Muscle layer of colon (tissue), 2 donors: ENCODE measurements around the gene AURKA.
"Not testable (repeated sequence)": the region's sequence is repeated elsewhere in the genome, so short reads cannot be mapped to it uniquely, and the experiment has no call there.

Source experiments
- H3K27ac ChIP-seq: one replicate; pipeline ENCODE4 v1.7.0; 2013; ENCODE audit warnings: low read depth, mild to moderate bottlenecking, low read length, moderate library complexity
- H3K27me3 ChIP-seq, 2 donors: one replicate each; pipeline ENCODE4 v1.7.0; 2013; ENCODE audit warnings: low read length in 2 of 2, mild to moderate bottlenecking in 2 of 2; ENCODE audit not compliant: insufficient read depth in 2 of 2, control insufficient read depth in 1 of 2
- H3K36me3 ChIP-seq: one replicate; pipeline ENCODE4 v1.7.0; 2013; ENCODE audit warnings: mild to moderate bottlenecking, low read length; ENCODE audit not compliant: insufficient read depth
- H3K4me1 ChIP-seq: one replicate; pipeline ENCODE4 v1.7.0; 2013; ENCODE audit warnings: mild to moderate bottlenecking, low read length; ENCODE audit not compliant: insufficient read depth
- H3K4me3 ChIP-seq, 2 donors: one replicate each; pipeline ENCODE4 v1.7.0; 2013; ENCODE audit warnings: low read length in 2 of 2, low read depth in 1 of 2, mild to moderate bottlenecking in 1 of 2, moderate library complexity in 1 of 2
- H3K9ac ChIP-seq: one replicate; pipeline ENCODE4 v1.7.0; 2013; ENCODE audit warnings: low read length
- H3K9me3 ChIP-seq: one replicate; pipeline ENCODE4 v1.7.0; 2013; ENCODE audit warnings: mild to moderate bottlenecking, low read length
- donor health status: abdominal sarcoma.
- donor health status: Adenocarcinoma of cecum.

The AURKA gene

GRCh38 chr20:56352345-56353055, 39.5 kb downstream of the AURKA start:
- Histone ChIP-seq H3K4me3 (no peak overlapping the region), H3K27ac (no peak overlapping the region), H3K9ac (no peak overlapping the region), H3K4me1 (no peaks in the 10 kb centered on the region), H3K36me3 (no peaks in the 10 kb centered on the region), H3K9me3 (no peaks in the 10 kb centered on the region), H3K27me3 (no peaks in the 10 kb centered on the region)

GRCh38 chr20:56350842-56351241, 41.2 kb downstream of the AURKA start:
- no peak overlapping the region for H3K9ac ChIP-seq
- no peaks in the 10 kb centered on the region for H3K4me1 ChIP-seq
- no peaks in the 10 kb centered on the region for H3K9me3 ChIP-seq
- H3K36me3 ChIP-seq = no peaks in the 10 kb centered on the region
- no peak overlapping the region for H3K27ac ChIP-seq
- H3K27me3 ChIP-seq = no peaks in the 10 kb centered on the region
- H3K4me3 ChIP-seq = no peak overlapping the region

- Histone ChIP-seq H3K36me3 (no peaks in the 10 kb centered on the region), H3K27ac (no peak overlapping the region), H3K9ac (no peak overlapping the region), H3K4me3 (no peak overlapping the region), H3K27me3 (peaks cover 5 to 6% of the 10 kb centered on the region in 2 donors), H3K9me3 (no peaks in the 10 kb centered on the region), H3K4me1 (no peaks in the 10 kb centered on the region)
Observed at GRCh38 chr20:56348746-56349145, 43.3 kb downstream of the AURKA start.

GRCh38 chr20:56348305-56348693, 43.7 kb downstream of the AURKA start:
- Histone ChIP-seq H3K9me3 (no peaks in the 10 kb centered on the region), H3K27me3 (peaks cover 5 to 6% of the 10 kb centered on the region in 2 donors), H3K27ac (no peak overlapping the region), H3K9ac (no peak overlapping the region), H3K4me3 (no peak overlapping the region), H3K4me1 (no peaks in the 10 kb centered on the region), H3K36me3 (no peaks in the 10 kb centered on the region)

- Histone ChIP-seq H3K9ac (no peak overlapping the region), H3K27ac (no peak overlapping the region), H3K9me3 (no peaks in the 10 kb centered on the region), H3K36me3 (no peaks in the 10 kb centered on the region), H3K27me3 (peaks cover 5 to 6% of the 10 kb centered on the region in 2 donors), H3K4me3 (no peak overlapping the region), H3K4me1 (no peaks in the 10 kb centered on the region)
Observed at GRCh38 chr20:56347628-56348304, 44.2 kb downstream of the AURKA start.

GRCh38 chr20:56345911-56346310, 46.1 kb downstream of the AURKA start:
- Histone ChIP-seq H3K36me3 (no peaks in the 10 kb centered on the region), H3K4me3 (no peak overlapping the region), H3K9ac (no peak overlapping the region), H3K27ac (no peak overlapping the region), H3K27me3 (peaks cover 5 to 6% of the 10 kb centered on the region in 2 donors), H3K4me1 (no peaks in the 10 kb centered on the region), H3K9me3 (no peaks in the 10 kb centered on the region)

GRCh38 chr20:56343861-56344381, 48.1 kb downstream of the AURKA start:
- Histone ChIP-seq H3K36me3 (no peaks in the 10 kb centered on the region), H3K9me3 (no peaks in the 10 kb centered on the region), H3K4me1 (no peaks in the 10 kb centered on the region), H3K27me3 (peaks cover 5 to 6% of the 10 kb centered on the region in 2 donors), H3K27ac (no peak overlapping the region), H3K9ac (no peak overlapping the region), H3K4me3 (no peak overlapping the region)

- Histone ChIP-seq H3K27me3 (peaks cover 5 to 6% of the 10 kb centered on the region in 2 donors), H3K4me1 (no peaks in the 10 kb centered on the region), H3K36me3 (no peaks in the 10 kb centered on the region), H3K9ac (no peak overlapping the region), H3K27ac (no peak overlapping the region), H3K9me3 (no peaks in the 10 kb centered on the region), H3K4me3 (no peak overlapping the region)
Observed at GRCh38 chr20:56342783-56343182, 49.2 kb downstream of the AURKA start.

GRCh38 chr20:56336709-56337108, 55.3 kb downstream of the AURKA start:
- not testable (repeated sequence) for H3K4me3 ChIP-seq, H3K9me3 ChIP-seq, H3K27ac ChIP-seq, H3K9ac ChIP-seq, H3K4me1 ChIP-seq, H3K27me3 ChIP-seq, H3K36me3 ChIP-seq

- Histone ChIP-seq H3K9me3 (no peaks in the 10 kb centered on the region), H3K4me3 (no peak overlapping the region), H3K27me3 (no peaks in the 10 kb centered on the region), H3K9ac (no peak overlapping the region), H3K4me1 (no peaks in the 10 kb centered on the region), H3K27ac (no peak overlapping the region), H3K36me3 (no peaks in the 10 kb centered on the region)
Observed at GRCh38 chr20:56328861-56329260, 63.2 kb downstream of the AURKA start.

GRCh38 chr20:56324806-56325205, 67.2 kb downstream of the AURKA start:
- Histone ChIP-seq H3K4me1 (no peaks in the 10 kb centered on the region), H3K27me3 (no peaks in the 10 kb centered on the region), H3K36me3 (no peaks in the 10 kb centered on the region), H3K27ac (no peak overlapping the region), H3K9me3 (no peaks in the 10 kb centered on the region), H3K4me3 (no peak overlapping the region), H3K9ac (no peak overlapping the region)

GRCh38 chr20:56323656-56324055, 68.4 kb downstream of the AURKA start:
- H3K9me3 ChIP-seq = no peaks in the 10 kb centered on the region

More at GRCh38 chr20:56323656-56324055, 68.4 kb downstream of the AURKA start:
- no peak overlapping the region for H3K4me3 ChIP-seq
- H3K9ac ChIP-seq = no peak overlapping the region
- H3K27ac ChIP-seq = no peak overlapping the region
- H3K4me1 ChIP-seq = no peaks in the 10 kb centered on the region
- no peaks in the 10 kb centered on the region for H3K27me3 ChIP-seq
- H3K36me3 ChIP-seq = no peaks in the 10 kb centered on the region
